Measurements from ENCODE around the gene ARHGEF37.

ARHGEF37 gene

DNA sequence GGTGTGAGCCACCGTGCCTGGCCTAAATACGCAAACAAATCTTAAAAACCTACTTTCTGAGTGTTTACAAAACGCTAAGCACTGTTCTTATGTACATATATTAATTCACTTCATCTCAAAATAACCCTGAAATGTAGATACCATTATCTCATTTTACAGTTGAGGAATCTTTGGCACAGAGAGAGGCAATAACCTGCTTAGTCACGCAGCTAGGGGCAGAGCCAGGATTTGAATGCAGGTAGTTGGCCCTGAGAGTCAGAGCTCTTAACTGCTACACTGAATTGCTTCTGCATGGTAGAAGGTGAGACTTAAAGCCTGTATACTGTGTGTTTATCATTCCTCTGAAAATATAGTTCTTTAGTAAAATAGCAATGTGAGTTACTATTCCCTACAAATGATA is 21.9 kb downstream of the ARHGEF37 start:
- no peak for DNase-seq (ENCODE audit: low spot score)

DNA sequence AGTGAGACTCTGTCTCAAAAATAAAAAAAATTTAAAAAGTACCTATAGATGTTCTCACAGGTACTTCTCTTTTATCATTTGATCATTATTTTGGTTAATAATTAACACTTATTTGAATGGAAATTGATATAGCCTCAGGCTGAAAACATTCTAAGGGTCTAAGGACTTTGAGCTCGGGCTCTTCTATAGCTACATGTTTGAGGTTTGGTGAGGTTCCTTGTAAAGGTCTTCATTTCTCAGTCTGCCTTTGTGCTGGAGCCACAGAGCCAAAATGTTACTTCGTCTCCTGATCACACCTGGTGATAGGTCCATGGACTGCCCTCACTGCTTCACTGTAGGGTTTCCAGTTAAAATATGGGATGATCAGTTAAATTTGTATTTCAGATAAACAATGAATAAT is 22.6 kb downstream of the ARHGEF37 start:
- DNase-seq (ENCODE audit: low spot score), result no peak

DNA sequence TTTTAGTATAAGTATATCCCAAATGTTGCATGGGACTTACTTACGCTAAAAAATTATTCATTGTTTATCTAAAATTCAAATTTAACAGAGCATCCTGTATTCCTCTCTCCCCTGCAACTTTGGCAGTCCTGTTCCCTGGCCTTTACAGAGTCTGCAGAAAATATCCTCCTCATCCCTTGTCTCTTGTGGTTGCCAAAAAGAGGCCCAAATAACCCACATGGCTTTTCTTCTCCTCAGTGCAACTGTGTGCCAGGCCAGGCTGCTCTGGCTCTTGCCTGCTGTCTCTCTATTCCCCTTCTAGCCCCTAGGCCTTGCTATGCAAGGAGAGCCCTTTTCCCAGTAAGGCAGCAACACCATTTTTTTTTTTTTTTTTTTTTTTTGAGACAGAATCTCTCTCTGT is 23.0 kb downstream of the ARHGEF37 start:
- DNase-seq (ENCODE audit: low spot score), result no peak

DNA sequence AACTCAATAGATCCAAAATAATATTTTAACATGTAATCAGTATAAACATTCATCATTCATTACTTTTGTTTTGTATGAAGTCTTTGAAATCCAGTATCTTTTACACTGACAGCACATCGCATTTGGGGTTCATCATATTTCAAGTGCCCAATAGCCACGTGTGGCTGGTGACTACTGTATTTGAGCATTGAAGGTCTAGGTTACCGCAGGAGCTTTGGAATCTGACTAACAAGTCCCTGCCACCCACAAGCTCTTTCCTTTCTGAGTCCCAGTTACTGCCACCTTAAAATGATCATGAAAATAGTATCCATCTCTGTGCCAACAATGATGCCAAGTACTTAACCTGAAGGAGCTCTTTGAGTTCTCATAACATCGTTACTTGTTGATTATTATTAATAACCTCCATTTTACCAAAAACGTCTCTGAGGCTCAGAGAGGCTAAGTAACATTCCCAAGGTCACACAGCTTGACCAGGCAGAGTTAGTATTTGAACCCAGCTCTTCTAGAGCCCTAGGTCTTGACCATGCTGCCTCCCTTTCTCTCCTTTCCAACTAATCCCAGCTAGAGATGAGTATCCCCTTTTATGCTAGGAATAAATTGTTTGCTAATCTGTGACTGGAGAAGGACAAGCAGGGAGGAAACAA is 24.2 kb downstream of the ARHGEF37 start:
- DNase-seq (ENCODE audit: low spot score), result no peak

DNA sequence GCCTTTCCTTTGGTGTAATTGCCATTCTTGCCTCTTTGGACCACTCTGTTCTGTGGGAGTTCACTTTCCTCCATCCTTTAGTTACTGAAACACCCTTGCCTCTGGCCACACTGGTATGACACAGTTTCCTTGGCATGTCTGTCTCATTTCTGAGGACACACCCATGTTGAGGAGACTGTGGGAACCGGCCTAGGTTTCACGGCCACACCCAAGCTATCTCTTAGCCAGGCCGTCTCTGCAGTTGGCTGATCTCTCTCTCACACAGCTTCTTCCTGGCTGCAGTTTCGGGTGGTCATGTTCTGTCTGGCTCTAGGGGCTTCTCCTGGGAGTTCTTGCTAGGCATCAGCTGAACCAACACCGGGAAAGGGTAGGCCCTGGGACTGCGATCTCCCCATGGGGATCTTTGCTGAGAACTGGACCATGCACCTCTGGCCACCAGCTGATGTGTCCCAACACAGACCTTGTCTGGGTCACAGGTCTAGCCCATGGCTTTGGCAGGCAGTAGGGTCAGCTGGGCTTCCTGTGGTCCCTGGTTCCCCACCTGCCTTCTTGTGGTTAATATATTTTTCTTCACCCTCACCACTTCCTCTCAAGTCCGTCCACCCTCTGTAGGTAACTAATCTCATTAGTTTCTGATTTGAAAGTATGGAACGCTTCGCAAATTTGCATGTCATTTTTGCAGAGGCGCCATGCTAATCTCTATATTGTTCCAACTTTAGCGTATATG is 24.9 kb downstream of the ARHGEF37 start:
- peak; percentile 91 for DNase-seq (ENCODE audit: low spot score)

DNA sequence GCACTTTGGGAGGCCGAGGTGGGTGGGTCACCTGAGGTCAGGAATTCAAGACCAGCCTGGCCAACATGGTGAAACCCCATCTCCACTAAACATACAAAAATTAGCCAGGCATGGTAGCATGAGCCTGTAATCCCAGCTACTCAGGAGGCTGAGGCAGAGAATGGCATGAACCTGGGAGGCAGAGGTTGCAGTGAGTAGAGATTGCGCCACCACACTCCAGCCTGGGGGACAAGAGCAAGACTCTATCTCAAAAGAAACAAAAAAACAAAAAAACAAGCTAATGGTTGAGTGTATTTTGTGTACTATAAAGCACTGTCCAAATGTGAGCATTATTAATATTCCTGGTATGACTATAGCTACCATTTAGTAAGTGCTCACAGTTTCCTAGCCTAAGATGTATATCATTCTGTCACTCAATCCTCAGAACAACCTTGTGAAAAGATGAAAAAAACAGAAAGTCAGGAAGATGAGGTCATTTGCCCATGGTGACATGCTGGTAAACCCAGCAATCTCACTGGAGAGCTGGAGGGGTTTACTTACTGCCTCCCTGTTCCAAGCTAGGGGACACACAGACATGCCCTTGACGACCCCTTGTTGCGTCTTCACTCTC is 27.7 kb downstream of the ARHGEF37 start:
- DNase-seq (ENCODE audit: low spot score), result no peak

DNA sequence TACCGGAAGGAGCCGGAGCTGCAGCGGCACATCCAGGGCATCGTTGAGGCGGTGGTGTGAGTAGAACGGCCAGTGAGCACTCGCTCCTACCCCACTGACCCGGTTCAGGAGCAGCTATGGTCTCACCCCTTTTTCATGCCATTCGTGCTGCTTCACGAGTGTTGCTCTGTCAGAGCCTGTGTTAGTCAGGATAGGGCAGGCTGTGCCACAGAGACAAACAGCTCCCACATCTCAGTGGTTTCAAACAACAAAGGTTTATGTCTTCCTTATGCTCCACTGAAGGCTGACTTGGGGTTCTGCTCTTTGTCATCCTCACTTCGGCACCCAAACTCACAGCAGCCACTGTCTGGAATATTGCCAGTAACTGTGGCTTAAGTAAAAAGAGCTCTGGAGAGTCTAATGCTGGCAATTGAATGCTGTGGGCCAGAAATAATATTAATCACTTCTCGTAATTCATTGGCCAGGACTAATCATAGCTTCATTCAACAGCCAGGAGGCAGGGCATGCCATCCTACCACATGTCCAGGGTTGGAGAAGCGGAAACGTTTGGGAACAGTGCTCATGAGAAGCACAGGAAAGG is 28.4 kb downstream of the ARHGEF37 start:
- no peak for DNase-seq (ENCODE audit: low spot score)

DNA sequence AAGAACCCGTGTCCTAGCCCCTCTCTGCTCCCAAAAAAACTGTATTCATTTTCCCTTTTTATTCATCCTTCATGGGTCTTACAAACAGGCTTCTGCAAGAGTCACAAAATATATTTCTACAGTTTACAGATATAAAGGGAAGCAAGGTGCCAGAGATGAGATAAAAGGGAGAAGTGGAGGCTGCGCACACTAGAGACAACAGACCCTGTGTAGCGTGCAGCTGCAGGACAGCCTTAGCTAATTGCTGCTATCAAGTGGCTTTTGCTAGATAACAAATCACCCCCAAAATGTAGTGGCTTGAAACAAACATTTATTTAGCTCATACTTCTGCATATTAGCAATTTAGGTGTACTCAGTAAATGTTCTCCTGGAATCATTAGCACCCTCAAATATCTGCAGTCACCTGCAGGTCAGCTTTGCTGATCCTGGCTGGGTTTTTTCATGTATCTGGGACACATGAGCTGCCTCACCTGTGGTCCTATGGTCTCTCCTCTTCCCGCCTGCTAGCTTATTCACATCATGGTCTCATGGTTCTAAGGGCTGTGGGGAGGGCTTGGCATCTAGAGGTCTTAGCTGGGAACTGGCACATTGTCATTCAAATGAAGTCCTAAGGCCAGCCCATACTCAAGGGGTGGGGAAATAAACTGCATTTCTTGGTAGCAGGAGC is 29.4 kb downstream of the ARHGEF37 start:
- DNase-seq (ENCODE audit: low spot score), result no peak

DNA sequence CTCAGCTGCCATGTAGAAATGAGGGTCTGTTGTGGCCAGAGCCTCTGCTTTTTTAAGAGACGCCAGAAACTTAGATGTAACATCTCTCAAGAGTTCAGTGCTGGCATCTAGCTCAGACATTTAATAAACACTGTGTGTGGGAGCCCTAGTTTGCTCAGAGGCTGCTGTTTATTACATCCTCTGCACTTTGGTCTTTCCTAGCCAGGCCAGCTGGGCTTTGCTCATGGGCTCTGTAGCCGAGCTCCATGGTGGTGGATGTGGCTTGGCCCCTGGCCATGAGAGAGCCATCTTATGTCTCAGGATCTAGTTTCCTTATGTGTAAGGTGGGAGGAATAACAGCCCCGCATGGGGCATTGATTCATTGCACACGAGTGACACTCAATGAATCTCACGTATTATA is 30.0 kb downstream of the ARHGEF37 start:
- DNase-seq (ENCODE audit: low spot score), result no peak

DNA sequence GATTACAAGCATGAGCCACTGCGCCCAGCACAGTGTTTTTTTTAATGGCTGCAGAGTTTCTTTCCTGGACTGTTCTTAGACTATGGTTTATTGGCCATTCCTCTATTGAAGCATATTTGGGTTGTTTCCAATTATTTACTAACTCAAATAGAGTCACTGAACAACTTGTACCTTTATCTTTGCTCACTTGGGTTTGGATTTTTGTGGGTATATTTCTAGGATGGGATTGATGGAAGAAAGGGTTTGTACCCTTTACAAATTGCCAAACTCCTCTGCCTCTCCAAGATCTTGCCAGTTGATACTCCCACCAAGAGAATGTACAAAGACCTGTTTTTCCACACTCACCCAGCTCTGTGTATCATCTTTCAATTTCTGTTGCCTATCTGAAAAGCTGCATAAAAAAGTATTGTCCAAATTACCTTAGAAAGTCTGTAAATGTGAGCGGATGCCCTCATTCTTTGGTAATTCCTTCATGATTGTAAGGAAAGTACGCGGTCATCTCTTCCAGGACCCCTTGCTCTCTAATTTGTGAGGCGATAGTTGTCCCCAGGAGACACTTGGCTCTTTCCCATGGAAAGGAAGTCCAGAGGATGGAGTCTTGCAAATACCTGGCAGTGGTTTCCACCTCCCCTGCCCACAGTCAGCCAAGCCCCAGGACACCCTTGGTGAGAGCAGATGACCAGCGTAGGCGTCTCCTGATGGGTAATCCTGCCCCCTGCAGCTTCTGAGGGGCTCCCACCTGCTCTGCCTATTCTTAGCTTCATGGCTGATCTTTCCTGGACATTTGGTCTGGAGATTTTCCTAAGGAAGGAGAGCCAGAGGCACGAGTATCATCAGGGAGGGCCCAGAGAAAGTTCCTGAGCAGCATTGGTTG is 33.0 kb downstream of the ARHGEF37 start:
- DNase-seq (ENCODE audit: low spot score), result no peak

DNA sequence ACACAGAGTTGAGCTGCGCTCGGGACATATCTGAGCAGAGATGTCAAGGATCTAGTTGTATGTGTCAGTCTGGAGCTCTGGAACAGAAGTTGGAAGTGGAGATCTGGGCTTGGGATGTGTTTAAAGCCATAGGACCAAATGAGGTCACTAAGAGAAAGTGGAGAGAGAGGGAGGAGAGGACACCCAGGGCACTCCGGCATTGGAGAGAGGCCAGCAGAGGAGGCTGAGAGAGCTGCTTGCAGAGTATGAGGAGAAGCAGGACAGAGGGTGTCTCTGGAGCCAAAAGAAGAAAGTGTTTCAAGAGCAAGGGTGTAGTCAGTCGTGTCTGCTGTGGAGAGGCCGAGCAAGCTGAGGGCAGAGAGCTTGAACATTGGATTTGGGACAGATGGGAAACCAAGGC is 34.7 kb downstream of the ARHGEF37 start:
- no peak for DNase-seq (ENCODE audit: low spot score)

DNA sequence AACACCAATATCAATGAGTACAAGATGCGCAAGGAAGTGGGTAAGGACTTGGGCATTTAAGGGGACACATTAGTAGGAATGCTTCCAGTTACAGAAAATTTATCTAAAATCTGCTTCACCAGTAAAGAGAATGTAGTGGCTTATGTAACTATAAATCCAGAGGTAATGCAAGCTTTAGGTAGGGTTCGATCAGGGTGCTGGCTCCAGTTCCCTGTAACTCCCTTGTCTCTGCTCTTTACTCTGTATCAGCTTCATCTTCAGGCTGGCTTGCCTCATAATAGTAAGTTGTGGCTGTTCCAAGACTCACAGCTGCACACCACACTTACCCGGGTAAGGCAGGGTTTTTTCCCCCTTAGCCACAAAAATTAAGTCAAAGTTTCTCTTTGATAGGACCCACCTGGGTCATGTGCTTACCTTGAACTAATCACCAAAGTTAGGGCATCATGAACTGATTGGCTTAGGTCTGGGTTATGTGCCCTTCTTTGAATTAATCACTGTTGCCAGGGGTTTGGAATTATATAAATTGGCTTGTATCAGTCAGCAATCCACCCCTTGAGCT is 35.5 kb downstream of the ARHGEF37 start:
- DNase-seq (ENCODE audit: low spot score), result no peak

DNA sequence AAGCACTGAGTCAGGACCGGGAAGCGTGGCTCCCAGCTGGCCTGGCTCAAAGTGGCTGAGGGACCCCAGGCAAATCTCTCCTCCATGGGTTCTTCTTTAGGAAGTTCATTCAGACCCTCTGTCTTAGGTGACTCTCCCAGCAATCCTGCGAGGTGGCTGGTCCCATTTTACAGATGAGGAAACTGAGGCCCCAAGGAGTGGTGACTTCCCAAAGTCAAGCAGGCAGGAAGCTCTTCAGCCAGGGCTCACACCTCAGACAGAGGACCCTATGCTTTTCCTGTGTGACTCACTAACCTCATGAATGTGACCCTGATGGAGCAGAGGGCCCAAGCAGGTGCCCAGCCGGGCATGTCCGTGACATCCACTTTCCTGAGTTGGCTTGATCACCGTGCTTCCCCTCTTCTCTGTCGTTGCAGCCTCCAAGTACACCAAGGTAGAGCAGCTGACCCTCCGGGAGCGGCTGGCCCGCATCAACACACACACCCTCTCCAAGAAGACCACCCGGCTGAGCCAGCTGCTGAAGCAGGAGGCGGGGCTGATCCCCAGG is 36.5 kb downstream of the ARHGEF37 start:
- DNase-seq (ENCODE audit: low spot score), result no peak

DNA sequence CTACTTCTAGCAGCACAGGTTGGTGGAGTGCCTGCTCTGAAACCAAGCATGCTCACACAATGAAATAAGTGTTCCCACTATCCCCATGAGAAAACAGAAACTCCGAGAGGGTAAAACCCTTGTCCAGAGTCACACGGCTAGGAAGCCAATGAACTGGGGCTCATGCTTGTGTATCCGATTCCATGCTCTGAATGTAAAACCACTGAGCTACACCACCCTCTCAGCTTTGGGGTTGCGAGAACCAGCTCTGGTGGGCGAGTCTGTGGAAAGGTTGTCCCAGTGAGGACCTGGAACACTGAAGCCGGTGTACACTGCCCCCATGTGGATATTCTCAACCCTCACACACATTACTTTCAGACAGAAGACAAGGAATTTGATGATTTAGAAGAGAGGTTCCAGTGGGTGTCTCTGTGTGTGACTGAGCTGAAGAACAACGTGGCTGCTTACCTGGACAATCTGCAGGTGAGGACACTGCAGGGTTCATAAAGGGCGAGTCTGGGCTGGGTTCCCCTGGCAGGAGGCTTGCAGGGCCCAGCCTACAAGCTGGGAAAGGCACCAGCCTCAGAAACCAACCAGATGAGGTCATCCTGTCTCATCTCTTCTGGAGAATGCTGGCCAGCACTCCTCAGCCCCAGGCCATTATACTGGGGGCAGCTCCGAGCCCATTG is 37.4 kb downstream of the ARHGEF37 start:
- peak; percentile 75 for DNase-seq (ENCODE audit: low spot score)

DNA sequence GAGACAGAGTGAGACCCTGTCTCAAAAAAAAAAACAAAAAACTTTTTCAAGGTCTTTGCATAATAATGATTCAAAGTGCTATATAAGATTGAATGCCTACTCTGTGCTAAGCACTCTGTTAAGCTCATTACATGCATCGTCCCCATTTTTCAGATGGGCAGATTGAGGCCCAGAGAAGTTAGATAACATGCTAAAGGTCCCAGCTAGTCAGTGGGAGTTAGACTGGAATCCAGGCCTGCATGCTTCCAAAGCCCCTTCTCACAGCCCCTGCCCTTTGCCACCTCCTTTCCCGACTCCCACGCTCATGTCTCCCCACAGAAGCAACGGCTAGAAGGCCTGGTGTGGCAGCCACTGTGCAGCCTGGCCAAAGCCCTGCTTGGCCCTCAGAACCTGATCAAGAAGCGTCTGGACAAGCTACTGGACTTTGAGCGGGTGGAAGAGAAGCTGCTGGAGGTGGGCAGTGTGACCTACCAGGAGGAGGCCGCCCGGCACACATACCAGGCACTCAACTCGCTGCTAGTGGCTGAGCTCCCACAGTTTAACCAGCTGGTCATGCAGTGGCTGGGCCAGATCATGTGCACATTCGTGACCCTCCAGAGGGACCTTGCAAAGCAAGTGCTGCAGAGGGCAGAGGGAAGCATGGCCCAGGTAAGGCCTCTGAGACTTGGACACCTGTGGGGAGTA is 40.3 kb downstream of the ARHGEF37 start:
- no peak for DNase-seq (ENCODE audit: low spot score)

DNA sequence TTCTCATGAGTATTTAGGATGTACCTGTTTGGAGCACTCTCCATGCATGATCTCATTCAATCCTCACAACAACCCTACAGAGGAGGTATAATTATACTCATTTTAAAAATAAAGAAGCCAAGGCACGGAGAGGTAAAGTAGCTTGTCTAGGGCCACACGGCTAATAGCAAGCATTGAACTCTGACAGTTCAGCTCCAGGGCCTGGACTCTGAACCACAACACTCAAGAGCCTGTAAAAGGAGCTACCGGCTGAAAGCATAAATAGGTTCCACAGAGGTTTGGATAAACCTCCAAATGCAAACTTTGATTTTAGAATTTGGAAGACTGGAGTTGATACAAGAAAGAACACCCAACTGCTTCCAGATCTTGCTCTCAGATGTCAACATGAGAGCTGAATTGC is 41.2 kb downstream of the ARHGEF37 start:
- DNase-seq (ENCODE audit: low spot score), result no peak

DNA sequence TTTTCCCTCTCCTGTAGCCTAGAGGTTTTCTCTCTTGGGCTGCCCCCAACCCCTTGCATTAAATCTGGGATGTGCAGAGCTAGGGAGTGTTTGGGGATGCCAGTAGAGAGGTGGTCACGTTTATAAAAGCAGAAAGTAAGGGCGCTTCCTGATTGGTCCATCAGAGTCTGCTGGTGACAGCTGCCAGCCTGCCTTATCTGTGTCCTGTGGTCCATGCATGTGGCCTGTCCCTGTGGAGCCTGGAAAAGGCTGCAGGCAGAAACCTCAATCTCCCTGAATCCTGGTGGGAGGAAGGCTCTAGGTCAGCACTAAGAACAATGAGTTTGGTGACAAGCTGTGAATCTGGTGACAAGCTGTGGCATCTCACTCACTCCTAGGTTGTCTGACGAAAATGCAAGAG is 42.2 kb downstream of the ARHGEF37 start:
- DNase-seq (ENCODE audit: low spot score), result no peak

DNA sequence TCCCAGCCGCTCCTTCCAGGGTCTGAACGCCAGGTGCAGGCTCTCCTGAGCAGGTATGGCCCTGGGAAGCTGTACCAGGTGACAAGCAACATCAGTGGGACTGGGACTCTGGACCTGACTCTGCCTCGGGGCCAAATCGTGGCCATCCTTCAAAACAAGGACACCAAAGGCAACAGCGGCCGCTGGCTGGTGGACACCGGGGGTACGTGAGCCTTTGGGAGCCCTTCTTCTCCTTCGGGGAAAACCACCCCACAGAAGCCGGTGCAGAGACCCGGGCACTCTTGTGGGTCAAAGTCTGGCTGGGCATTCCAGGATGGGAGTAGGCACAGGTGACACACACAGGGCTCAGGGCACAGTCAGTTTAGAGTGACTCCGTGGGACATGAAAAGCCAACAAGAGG is 45.8 kb downstream of the ARHGEF37 start:
- DNase-seq (ENCODE audit: low spot score), result no peak

DNA sequence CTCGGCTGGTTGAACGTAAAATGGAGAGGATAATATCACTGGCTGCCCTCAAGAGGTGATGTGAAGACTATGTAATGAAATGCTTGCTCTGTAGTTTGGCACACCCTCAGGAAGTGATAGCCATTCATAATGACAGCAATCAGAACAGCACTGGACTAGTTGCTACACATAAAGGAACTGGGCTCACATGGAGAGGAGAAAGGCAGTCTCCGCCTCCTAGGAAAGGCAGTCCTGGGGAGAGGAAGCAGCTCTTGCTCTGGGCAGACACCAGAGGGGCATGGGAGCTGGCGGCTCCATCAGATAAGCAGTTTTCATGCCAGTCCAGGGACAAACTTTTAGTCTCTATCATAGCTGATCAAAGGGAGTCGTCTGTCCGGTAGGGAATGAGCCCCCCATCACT is 46.9 kb downstream of the ARHGEF37 start:
- peak; percentile 30 for DNase-seq (ENCODE audit: low spot score)

DNA sequence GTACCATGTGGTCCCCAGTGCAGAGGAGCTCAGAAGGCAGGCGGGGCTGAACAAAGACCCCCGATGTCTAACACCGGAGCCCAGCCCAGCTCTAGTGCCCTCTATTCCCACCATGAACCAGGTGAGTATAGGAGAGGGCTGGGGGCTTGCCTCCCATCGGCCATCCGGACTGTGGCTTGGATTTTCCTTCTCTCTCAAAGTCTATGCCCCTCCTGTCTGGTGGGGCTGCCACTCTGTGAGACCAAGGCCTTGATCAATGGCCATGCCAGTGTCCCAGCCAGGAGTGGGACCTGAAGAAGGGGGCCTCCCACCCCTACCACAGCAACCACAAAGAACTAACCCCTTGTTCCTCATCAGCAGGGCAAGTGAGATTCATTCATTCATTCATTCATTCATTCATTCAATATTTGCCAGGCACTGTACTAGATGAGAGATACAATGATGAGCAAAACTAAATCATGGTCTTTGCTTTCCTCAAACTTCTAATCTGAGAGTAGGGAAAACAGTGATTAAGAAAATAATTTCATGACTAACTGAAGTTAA is 47.6 kb downstream of the ARHGEF37 start:
- DNase-seq (ENCODE audit: low spot score), result no peak
